ENCODE data around the gene RUNX2. TPM values are rescaled to one million over a fixed set of nuclear protein-coding genes. Genes with fewer than 3 reads are reported as not detected.

Gene RUNX2
- total RNA-seq, 1 experiment from 2014 or later: 9.3 TPM

- Mint-ChIP-seq H3K27ac (ENCODE audit: low read depth, unreplicated experiment) (no peak overlapping the region), H3K36me3 (ENCODE audit: insufficient read depth, unreplicated experiment) (no peaks in the 10 kb centered on the region), H3K27me3 (ENCODE audit: insufficient read depth, unreplicated experiment) (no peaks in the 10 kb centered on the region), H3K4me3 (ENCODE audit: unreplicated experiment) (no peak overlapping the region), H3K9me3 (ENCODE audit: unreplicated experiment) (no peaks in the 10 kb centered on the region), H3K4me1 (ENCODE audit: insufficient read depth, unreplicated experiment) (no peaks in the 10 kb centered on the region)
- intact Hi-C loops (cut with micrococcal nuclease): no loop called here
- CTCF ChIA-PET: no interaction called here
- POLR2A ChIA-PET: interaction anchor here (0.6 kb wide), 1 partner anchor 45 kb away, joined by 4 read pairs; no protein-coding TSS in a partner anchor
- no peak for TF ChIP-seq CTCF (IDR thresholded peaks at IDR 0.05; ENCODE audit: unreplicated experiment)
- DNase-seq (ENCODE audit: unreplicated experiment): no peak
- no TSS peak for BruUV-seq (replicated peaks)
Observed at GRCh38 chr6:45460166-45460565, 132.0 kb downstream of the RUNX2 start.

GRCh38 chr6:45461486-45461885 is 133.4 kb downstream of the RUNX2 start:
- Mint-ChIP-seq H3K4me1 (ENCODE audit: insufficient read depth, unreplicated experiment) (no peaks in the 10 kb centered on the region), H3K4me3 (ENCODE audit: unreplicated experiment) (no peak overlapping the region), H3K27me3 (ENCODE audit: insufficient read depth, unreplicated experiment) (no peaks in the 10 kb centered on the region), H3K36me3 (ENCODE audit: insufficient read depth, unreplicated experiment) (no peaks in the 10 kb centered on the region), H3K9me3 (ENCODE audit: unreplicated experiment) (no peaks in the 10 kb centered on the region), H3K27ac (ENCODE audit: low read depth, unreplicated experiment) (no peak overlapping the region)
- no TSS peak for BruUV-seq (replicated peaks)
- ChIA-PET CTCF (interaction anchor here (1.0 kb wide), 1 partner anchor 10 kb away, joined by 3 read pairs; no protein-coding TSS in a partner anchor), POLR2A (no interaction called here)
- DNase-seq (ENCODE audit: unreplicated experiment): no peak
- no peak for TF ChIP-seq CTCF (IDR thresholded peaks at IDR 0.05; ENCODE audit: unreplicated experiment)
- intact Hi-C loops (cut with micrococcal nuclease): no loop called here

- Mint-ChIP-seq H3K9me3 (ENCODE audit: unreplicated experiment) (no peaks in the 10 kb centered on the region), H3K4me3 (ENCODE audit: unreplicated experiment) (no peak overlapping the region), H3K27me3 (ENCODE audit: insufficient read depth, unreplicated experiment) (no peaks in the 10 kb centered on the region), H3K27ac (ENCODE audit: low read depth, unreplicated experiment) (no peak overlapping the region), H3K4me1 (ENCODE audit: insufficient read depth, unreplicated experiment) (no peaks in the 10 kb centered on the region), H3K36me3 (ENCODE audit: insufficient read depth, unreplicated experiment) (no peaks in the 10 kb centered on the region)
- no TSS peak for BruUV-seq (replicated peaks)
- ChIA-PET POLR2A (no interaction called here), CTCF (no interaction called here)
- no peak for TF ChIP-seq CTCF (IDR thresholded peaks at IDR 0.05; ENCODE audit: unreplicated experiment)
- no peak for DNase-seq (ENCODE audit: unreplicated experiment)
- intact Hi-C loops (cut with micrococcal nuclease): no loop called here
Observed at GRCh38 chr6:45462190-45463134, 134.3 kb downstream of the RUNX2 start.

GRCh38 chr6:45464685-45465084 is 136.6 kb downstream of the RUNX2 start:
- TF ChIP-seq CTCF (IDR thresholded peaks at IDR 0.05; ENCODE audit: unreplicated experiment): no peak
- Mint-ChIP-seq H3K27ac (ENCODE audit: low read depth, unreplicated experiment) (no peak overlapping the region), H3K27me3 (ENCODE audit: insufficient read depth, unreplicated experiment) (no peaks in the 10 kb centered on the region), H3K36me3 (ENCODE audit: insufficient read depth, unreplicated experiment) (no peaks in the 10 kb centered on the region), H3K9me3 (ENCODE audit: unreplicated experiment) (no peaks in the 10 kb centered on the region), H3K4me3 (ENCODE audit: unreplicated experiment) (no peak overlapping the region), H3K4me1 (ENCODE audit: insufficient read depth, unreplicated experiment) (no peaks in the 10 kb centered on the region)
- no peak for DNase-seq (ENCODE audit: unreplicated experiment)
- intact Hi-C loops (cut with micrococcal nuclease): no loop called here
- no TSS peak for BruUV-seq (replicated peaks)
- CTCF ChIA-PET: interaction anchor here (0.5 kb wide), 1 partner anchor 1152 kb away, joined by 3 read pairs; the partner anchor contains the start of gene AARS2
- POLR2A ChIA-PET: no interaction called here
